ENCODE data around the gene CCDC186. TPM values are rescaled to one million over a fixed set of nuclear protein-coding genes. Genes with fewer than 3 reads are reported as not detected.

The CCDC186 gene
- total RNA-seq, 1 experiment from 2014 or later, result 32.7 TPM

DNA sequence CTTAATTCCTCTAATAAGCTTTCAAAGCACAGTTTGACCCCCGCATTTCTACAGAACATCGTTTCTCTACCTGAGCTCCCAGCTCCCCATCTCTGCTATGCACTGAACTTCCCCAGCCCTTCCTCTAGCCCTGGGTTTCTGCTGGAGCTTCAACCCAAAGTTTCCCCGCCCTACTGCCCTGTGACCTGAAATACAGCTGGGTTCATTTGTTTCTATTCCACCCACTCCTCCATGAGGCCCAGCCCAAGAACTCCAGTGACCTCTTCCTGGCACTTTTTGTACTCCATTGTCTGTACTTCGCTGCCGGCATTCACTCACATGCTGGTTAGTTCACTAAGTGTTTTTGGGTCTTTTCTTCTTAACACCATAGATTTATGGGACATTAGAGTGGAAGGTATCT, 94.6 kb downstream of the CCDC186 start:
- ATAC-seq (no peak), DNase-seq (ENCODE audit: low spot score) (no peak)
- ChIA-PET CTCF (interaction anchor here (1.1 to 1.5 kb wide), 2 partner anchors 8 to 379 kb away, joined by 3 to 6 read pairs; no protein-coding TSS in a partner anchor), POLR2A (interaction anchor here (0.7 kb wide), 1 partner anchor 10 kb away, joined by 4 read pairs; no protein-coding TSS in a partner anchor)
- TF ChIP-seq ZNF512 (CRISPR knock-in tag; IDR thresholded peaks at IDR 0.05; ENCODE audit: borderline replicate concordance), result no peak
- TF ChIP-seq PREB (CRISPR knock-in tag; IDR thresholded peaks at IDR 0.05; ENCODE audit: borderline replicate concordance), result no peak
- no peak for TF ChIP-seq ZNF671 (CRISPR knock-in tag; IDR thresholded peaks at IDR 0.05)
- TF ChIP-seq, protein P1, sequence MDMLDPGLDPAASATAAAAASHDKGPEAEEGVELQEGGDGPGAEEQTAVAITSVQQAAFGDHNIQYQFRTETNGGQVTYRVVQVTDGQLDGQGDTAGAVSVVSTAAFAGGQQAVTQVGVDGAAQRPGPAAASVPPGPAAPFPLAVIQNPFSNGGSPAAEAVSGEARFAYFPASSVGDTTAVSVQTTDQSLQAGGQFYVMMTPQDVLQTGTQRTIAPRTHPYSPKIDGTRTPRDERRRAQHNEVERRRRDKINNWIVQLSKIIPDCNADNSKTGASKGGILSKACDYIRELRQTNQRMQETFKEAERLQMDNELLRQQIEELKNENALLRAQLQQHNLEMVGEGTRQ (CRISPR knock-in tag; IDR thresholded peaks at IDR 0.05), result no peak
- TF ChIP-seq STAT6 (CRISPR knock-in tag; conservative IDR thresholded peaks at IDR 0.05; ENCODE audit: low read depth), result no peak
- no peak for TF ChIP-seq FOXJ3 (CRISPR knock-in tag; IDR thresholded peaks at IDR 0.05; ENCODE audit: borderline replicate concordance)
- TF ChIP-seq NR3C1 (CRISPR knock-in tag; conservative IDR thresholded peaks at IDR 0.05; ENCODE audit: low read depth), result no peak
- TF ChIP-seq CREM (CRISPR knock-in tag; IDR thresholded peaks at IDR 0.05), result no peak
- no peak for TF ChIP-seq GABPB1 (CRISPR knock-in tag; IDR thresholded peaks at IDR 0.05)
- no peak for TF ChIP-seq MXD4 (CRISPR knock-in tag; IDR thresholded peaks at IDR 0.05; ENCODE audit: borderline replicate concordance)
- no peak for TF ChIP-seq KAT7 (CRISPR knock-in tag; IDR thresholded peaks at IDR 0.05; ENCODE audit: borderline replicate concordance)
- no peak for TF ChIP-seq TP53 (CRISPR knock-in tag; IDR thresholded peaks at IDR 0.05)
- no peak for TF ChIP-seq NR2C2 (CRISPR knock-in tag; IDR thresholded peaks at IDR 0.05)
- no peak for TF ChIP-seq GTF2I (CRISPR knock-in tag; conservative IDR thresholded peaks at IDR 0.05)
- TF ChIP-seq, protein P2, sequence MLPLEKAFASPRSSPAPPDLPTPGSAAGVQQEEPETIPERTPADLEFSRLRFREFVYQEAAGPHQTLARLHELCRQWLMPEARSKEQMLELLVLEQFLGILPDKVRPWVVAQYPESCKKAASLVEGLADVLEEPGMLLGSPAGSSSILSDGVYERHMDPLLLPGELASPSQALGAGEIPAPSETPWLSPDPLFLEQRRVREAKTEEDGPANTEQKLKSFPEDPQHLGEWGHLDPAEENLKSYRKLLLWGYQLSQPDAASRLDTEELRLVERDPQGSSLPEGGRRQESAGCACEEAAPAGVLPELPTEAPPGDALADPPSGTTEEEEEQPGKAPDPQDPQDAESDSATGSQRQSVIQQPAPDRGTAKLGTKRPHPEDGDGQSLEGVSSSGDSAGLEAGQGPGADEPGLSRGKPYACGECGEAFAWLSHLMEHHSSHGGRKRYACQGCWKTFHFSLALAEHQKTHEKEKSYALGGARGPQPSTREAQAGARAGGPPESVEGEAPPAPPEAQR (CRISPR knock-in tag; IDR thresholded peaks at IDR 0.05), result no peak
- no peak for TF ChIP-seq JAZF1 (CRISPR knock-in tag; IDR thresholded peaks at IDR 0.05)
- no peak for TF ChIP-seq TEAD1 (CRISPR knock-in tag; IDR thresholded peaks at IDR 0.05)
- TF ChIP-seq ZNF396 (CRISPR knock-in tag; IDR thresholded peaks at IDR 0.05; ENCODE audit: borderline replicate concordance), result no peak
- no peak for TF ChIP-seq RELA (CRISPR knock-in tag; IDR thresholded peaks at IDR 0.05; ENCODE audit: borderline replicate concordance)
- TF ChIP-seq, protein P3, sequence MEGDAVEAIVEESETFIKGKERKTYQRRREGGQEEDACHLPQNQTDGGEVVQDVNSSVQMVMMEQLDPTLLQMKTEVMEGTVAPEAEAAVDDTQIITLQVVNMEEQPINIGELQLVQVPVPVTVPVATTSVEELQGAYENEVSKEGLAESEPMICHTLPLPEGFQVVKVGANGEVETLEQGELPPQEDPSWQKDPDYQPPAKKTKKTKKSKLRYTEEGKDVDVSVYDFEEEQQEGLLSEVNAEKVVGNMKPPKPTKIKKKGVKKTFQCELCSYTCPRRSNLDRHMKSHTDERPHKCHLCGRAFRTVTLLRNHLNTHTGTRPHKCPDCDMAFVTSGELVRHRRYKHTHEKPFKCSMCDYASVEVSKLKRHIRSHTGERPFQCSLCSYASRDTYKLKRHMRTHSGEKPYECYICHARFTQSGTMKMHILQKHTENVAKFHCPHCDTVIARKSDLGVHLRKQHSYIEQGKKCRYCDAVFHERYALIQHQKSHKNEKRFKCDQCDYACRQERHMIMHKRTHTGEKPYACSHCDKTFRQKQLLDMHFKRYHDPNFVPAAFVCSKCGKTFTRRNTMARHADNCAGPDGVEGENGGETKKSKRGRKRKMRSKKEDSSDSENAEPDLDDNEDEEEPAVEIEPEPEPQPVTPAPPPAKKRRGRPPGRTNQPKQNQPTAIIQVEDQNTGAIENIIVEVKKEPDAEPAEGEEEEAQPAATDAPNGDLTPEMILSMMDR (IDR thresholded peaks at IDR 0.05), result no peak
- peaks cover 10% of the 10 kb centered on the region for H3K9me3 Mint-ChIP-seq
- H3K27ac Mint-ChIP-seq, result no peak overlapping the region
- no peak overlapping the region for H3K4me3 Mint-ChIP-seq
- 0 out of 2 replicates have a peak, but pooled peaks cover 4% of the 10 kb centered on the region for H3K4me1 Mint-ChIP-seq
- H3K36me3 Mint-ChIP-seq, result no peaks in the 10 kb centered on the region
- H3K27me3 Mint-ChIP-seq (ENCODE audit: low read depth), result no peaks in the 10 kb centered on the region
